ENCODE results near the gene ZP3.
"Not testable (repeated sequence)": the region's sequence is repeated elsewhere in the genome, so short reads cannot be mapped to it uniquely, and the experiment has no call there.

ZP3 gene

DNA sequence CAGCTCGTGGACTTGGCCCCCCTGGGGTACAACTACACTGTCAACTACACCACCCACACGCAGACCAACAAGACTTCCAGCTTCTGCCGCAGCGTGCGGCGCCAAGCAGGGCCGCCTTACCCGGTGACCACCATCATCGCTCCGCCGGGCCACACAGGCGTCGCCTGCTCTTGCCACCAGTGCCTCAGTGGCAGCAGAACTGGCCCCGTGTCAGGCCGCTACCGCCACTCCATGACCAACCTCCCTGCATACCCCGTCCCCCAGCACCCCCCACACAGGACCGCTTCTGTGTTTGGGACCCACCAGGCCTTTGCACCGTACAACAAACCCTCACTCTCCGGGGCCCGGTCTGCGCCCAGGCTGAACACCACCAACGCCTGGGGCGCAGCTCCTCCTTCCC, 57.9 kb downstream of the ZP3 start:
- H3K9me3 Mint-ChIP-seq; H3K27me3 Mint-ChIP-seq (ENCODE audit: low read depth); H3K4me3 Mint-ChIP-seq; H3K36me3 Mint-ChIP-seq (ENCODE audit: low read depth); H3K27ac Mint-ChIP-seq; H3K4me1 Mint-ChIP-seq: not testable (repeated sequence)

DNA sequence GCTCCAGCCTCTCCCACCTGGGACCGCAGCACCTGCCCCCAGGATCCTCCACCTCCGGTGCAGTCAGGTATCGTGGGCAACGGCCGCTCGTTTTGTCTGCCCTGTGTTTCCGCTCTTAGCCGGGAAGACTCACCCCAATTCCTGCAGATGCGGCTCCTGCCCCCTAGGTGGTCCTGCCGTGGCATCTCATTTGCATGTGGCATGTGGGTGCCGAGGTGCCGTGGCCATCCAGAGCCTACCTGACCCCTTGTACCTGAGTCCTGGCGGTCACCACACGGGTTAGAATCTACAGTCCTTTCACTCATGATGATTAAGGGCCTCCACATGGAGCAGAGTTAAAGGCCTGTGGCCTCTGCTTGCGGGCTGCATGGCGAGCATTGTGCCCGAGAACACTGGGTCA, 58.3 kb downstream of the ZP3 start:
- not testable (repeated sequence) for H3K27me3 Mint-ChIP-seq (ENCODE audit: low read depth); H3K4me1 Mint-ChIP-seq; H3K4me3 Mint-ChIP-seq; H3K27ac Mint-ChIP-seq; H3K36me3 Mint-ChIP-seq (ENCODE audit: low read depth); H3K9me3 Mint-ChIP-seq

- H3K4me3 Mint-ChIP-seq; H3K4me1 Mint-ChIP-seq; H3K27me3 Mint-ChIP-seq (ENCODE audit: low read depth); H3K9me3 Mint-ChIP-seq; H3K36me3 Mint-ChIP-seq (ENCODE audit: low read depth); H3K27ac Mint-ChIP-seq: not testable (repeated sequence)
These were observed 59.7 kb downstream of the ZP3 start for GRCh38 chr7:76484456-76484855.

- H3K36me3 Mint-ChIP-seq (ENCODE audit: low read depth); H3K27me3 Mint-ChIP-seq (ENCODE audit: low read depth); H3K4me1 Mint-ChIP-seq; H3K27ac Mint-ChIP-seq; H3K9me3 Mint-ChIP-seq; H3K4me3 Mint-ChIP-seq: not testable (repeated sequence)
These were observed 61.3 kb downstream of the ZP3 start for GRCh38 chr7:76485822-76486610.

DNA sequence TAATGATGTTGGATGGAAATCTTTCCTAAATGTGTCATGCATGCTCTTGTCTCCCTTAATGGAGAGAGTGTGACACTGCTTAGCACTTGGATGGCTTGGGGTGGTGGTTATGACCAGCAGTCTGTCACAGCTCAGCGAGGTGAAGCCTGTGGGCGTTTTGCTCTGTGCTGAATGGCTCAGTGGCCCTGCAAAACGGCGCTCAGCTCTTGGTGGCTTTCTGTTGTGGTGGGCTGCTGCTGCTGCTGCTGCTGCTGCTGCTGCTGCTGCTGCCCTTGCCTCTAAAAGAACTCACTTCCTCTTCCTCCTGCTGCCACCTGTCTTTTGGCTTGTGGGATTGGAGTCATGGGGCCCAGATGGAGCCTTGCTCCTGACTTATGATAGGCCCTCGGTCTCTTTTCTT, 61.9 kb downstream of the ZP3 start:
- not testable (repeated sequence) for H3K27me3 Mint-ChIP-seq (ENCODE audit: low read depth); H3K36me3 Mint-ChIP-seq (ENCODE audit: low read depth); H3K4me3 Mint-ChIP-seq; H3K9me3 Mint-ChIP-seq; H3K27ac Mint-ChIP-seq; H3K4me1 Mint-ChIP-seq

DNA sequence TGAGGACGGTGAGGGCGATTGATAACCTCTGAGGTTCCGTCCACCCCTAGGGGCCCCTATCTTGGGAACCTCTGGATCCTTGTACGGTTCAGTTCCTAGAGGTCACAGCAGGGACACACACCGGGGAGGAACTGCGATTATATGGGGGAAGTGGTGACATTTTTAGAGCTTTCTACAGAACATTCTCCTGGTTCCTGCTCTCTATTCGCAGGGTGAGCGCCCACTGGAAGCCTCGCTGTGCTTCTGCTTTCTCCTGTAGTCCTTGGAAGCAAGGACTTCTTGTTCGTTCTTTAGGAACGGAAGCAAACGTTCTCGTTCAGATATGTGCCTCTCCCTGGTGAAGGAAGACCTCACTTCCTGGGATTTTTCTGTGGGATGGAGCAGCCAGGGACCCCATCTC, 63.2 kb downstream of the ZP3 start:
- H3K27me3 Mint-ChIP-seq (ENCODE audit: low read depth); H3K4me1 Mint-ChIP-seq; H3K36me3 Mint-ChIP-seq (ENCODE audit: low read depth); H3K4me3 Mint-ChIP-seq; H3K9me3 Mint-ChIP-seq; H3K27ac Mint-ChIP-seq: not testable (repeated sequence)

All from nephron (organoid).